HepG2 (cell line): Measurements from ENCODE around the gene EIF3B. TPM values are rescaled to one million over a fixed set of nuclear protein-coding genes. Genes with fewer than 3 reads are reported as not detected.

Experiments
- CENPX ChIP-seq: sonication (generic); formaldehyde crosslinking; IDR thresholded peaks from 2 replicates; pipeline ENCODE4 v1.9.0; 2021; ENCODE audit warnings: mild to moderate bottlenecking, missing genetic modification reagents, moderate library complexity
- CHCHD3 ChIP-seq: sonication (generic); formaldehyde crosslinking; IDR thresholded peaks from 2 replicates; pipeline ENCODE4 v1.8.0; 2022; ENCODE audit warnings: mild to moderate bottlenecking, missing genetic modification reagents, moderate library complexity
- FOSL2 ChIP-seq: sonication (generic); formaldehyde crosslinking; IDR thresholded peaks from 2 replicates; pipeline ENCODE4 v1.4.0; 2020; ENCODE audit warnings: missing genetic modification reagents
- IRX3 ChIP-seq: sonication (generic); formaldehyde crosslinking; IDR thresholded peaks from 2 replicates; pipeline ENCODE4 v1.8.1; 2023; ENCODE audit warnings: mild to moderate bottlenecking, low read depth, missing genetic modification reagents, borderline replicate concordance
- KMT2A ChIP-seq: sonication (generic); formaldehyde crosslinking; IDR thresholded peaks from 2 replicates; pipeline ENCODE4 v1.4.0; 2020; ENCODE audit warnings: missing genetic modification reagents
- NAIF1 ChIP-seq: sonication (generic); formaldehyde crosslinking; IDR thresholded peaks from 2 replicates; pipeline ENCODE4 v1.5.0; 2020; ENCODE audit warnings: mild to moderate bottlenecking, missing genetic modification reagents, borderline replicate concordance
- PHB2 ChIP-seq: fragments of 450-650 bp; IDR thresholded peaks from 2 replicates; pipeline ENCODE4 v1.6.1; 2018; ENCODE audit not compliant: partially characterized antibody
- PHF8 ChIP-seq: sonication (generic); formaldehyde crosslinking; IDR thresholded peaks from 2 replicates; pipeline ENCODE4 v1.5.0; 2020; ENCODE audit warnings: missing genetic modification reagents
- SAP130 ChIP-seq: IDR thresholded peaks from 2 replicates; pipeline ENCODE4 v1.6.1; 2016; ENCODE audit warnings: low read depth
- SMAD9 ChIP-seq: sonication (generic); formaldehyde crosslinking; IDR thresholded peaks from 2 replicates; pipeline ENCODE4 v1.5.1; 2020; ENCODE audit warnings: mild to moderate bottlenecking, missing genetic modification reagents
- SNAPC4 ChIP-seq: sonication (generic); formaldehyde crosslinking; IDR thresholded peaks from 2 replicates; pipeline ENCODE4 v1.4.0; 2020; ENCODE audit warnings: mild to moderate bottlenecking, missing genetic modification reagents
- SNAPC5 ChIP-seq: sonication (generic); formaldehyde crosslinking; IDR thresholded peaks from 2 replicates; pipeline ENCODE4 v1.8.1; 2023; ENCODE audit warnings: mild to moderate bottlenecking, missing genetic modification reagents, borderline replicate concordance
- TFE3 ChIP-seq: IDR thresholded peaks from 2 replicates; pipeline ENCODE4 v1.6.1; 2016
- TMF1 ChIP-seq: sonication (generic); formaldehyde crosslinking; IDR thresholded peaks from 2 replicates; pipeline ENCODE4 v1.8.1; 2022; ENCODE audit warnings: low read depth, missing genetic modification reagents
- ZKSCAN1 ChIP-seq: fragments of 150-350 bp; IDR thresholded peaks from 2 replicates; pipeline ENCODE4 v1.6.1; 2014; ENCODE audit warnings: low read length
- ZNF143 ChIP-seq: sonication (generic); formaldehyde crosslinking; IDR thresholded peaks from 2 replicates; pipeline ENCODE4 v1.4.0; 2020; ENCODE audit warnings: missing genetic modification reagents
- ZNF589 ChIP-seq: sonication (generic); formaldehyde crosslinking; conservative IDR thresholded peaks from 2 replicates; pipeline ENCODE4 v1.8.0; 2022; ENCODE audit warnings: mild to moderate bottlenecking, moderate library complexity, missing genetic modification reagents
- ZSCAN22 ChIP-seq: sonication (generic); formaldehyde crosslinking; IDR thresholded peaks from 2 replicates; pipeline ENCODE4 v1.4.0; 2020; ENCODE audit warnings: mild to moderate bottlenecking, missing genetic modification reagents
- ZSCAN31 ChIP-seq: sonication (generic); formaldehyde crosslinking; IDR thresholded peaks from 2 replicates; pipeline ENCODE4 v1.5.0; 2020; ENCODE audit warnings: low read depth, mild to moderate bottlenecking, missing genetic modification reagents
- polyA plus RNA-seq, 8 experiments: library from polyadenylated mRNA; depleted of rRNA in 3 of 8; stranded (reverse) in 7 of 8; unstranded in 1 of 8; fragments of >200 nt; fragmentation: Illumina TruSeq in 4 of 8; extraction: Trizol in 4 of 8; gene quantifications; 2 replicates each; pipeline versions ENCODE4 v1.2.1 to v1.2.3, GENCODE V29; 2011 to 2016; ENCODE audit warnings: low read depth in 4 of 8, missing spikeins in 1 of 8, mixed read lengths in 1 of 8; ENCODE audit not compliant: insufficient read depth in 1 of 8
- total RNA-seq, 5 experiments: library from RNA; depleted of rRNA; stranded (reverse); fragments of >200 nt; fragmentation: Illumina TruSeq; extraction: Trizol; gene quantifications; 2 replicates each; pipeline ENCODE4 v1.2.3, GENCODE V29; 2016; ENCODE audit warnings: low read depth in 1 of 5
- TF ChIP-seq, protein P1 (sequence below): sonication (generic); formaldehyde crosslinking; conservative IDR thresholded peaks from 2 replicates; pipeline ENCODE4 v1.8.0; 2022; ENCODE audit warnings: low read depth, missing genetic modification reagents

EIF3B gene
- total and polyA plus RNA-seq, 2 of the 13 experiments (the other 11 are each of a cell fraction or from before 2014, with no cell fraction given), result 92.2 to 241 TPM

DNA sequence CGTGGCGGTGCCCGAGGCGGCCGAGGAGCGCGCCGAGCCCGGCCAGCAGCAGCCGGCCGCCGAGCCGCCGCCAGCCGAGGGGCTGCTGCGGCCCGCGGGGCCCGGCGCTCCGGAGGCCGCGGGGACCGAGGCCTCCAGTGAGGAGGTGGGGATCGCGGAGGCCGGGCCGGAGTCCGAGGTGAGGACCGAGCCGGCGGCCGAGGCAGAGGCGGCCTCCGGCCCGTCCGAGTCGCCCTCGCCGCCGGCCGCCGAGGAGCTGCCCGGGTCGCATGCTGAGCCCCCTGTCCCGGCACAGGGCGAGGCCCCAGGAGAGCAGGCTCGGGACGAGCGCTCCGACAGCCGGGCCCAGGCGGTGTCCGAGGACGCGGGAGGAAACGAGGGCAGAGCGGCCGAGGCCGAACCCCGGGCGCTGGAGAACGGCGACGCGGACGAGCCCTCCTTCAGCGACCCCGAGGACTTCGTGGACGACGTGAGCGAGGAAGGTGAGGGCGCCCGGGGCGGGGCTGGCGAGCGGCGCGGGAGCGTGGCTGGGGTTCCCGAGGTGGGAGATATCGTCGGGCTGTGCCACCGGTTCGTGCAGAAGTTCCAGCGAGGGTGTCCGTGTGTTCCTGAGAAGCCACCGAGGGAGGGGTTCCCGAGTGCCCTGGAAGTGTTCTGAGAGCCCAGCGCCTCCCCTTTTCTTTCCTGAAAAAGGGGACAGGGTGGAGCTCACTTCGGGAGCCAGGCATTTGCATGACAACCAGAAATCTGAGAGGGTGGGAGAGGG lies 495 bp downstream of the EIF3B start (continued):
- TF ChIP-seq NAIF1, result no peak
- TF ChIP-seq, protein P1, sequence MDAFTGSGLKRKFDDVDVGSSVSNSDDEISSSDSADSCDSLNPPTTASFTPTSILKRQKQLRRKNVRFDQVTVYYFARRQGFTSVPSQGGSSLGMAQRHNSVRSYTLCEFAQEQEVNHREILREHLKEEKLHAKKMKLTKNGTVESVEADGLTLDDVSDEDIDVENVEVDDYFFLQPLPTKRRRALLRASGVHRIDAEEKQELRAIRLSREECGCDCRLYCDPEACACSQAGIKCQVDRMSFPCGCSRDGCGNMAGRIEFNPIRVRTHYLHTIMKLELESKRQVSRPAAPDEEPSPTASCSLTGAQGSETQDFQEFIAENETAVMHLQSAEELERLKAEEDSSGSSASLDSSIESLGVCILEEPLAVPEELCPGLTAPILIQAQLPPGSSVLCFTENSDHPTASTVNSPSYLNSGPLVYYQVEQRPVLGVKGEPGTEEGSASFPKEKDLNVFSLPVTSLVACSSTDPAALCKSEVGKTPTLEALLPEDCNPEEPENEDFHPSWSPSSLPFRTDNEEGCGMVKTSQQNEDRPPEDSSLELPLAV, result no peak
- no peak; the same call in 1 of the 2 replicates for TF ChIP-seq PHF8 (CRISPR knock-in tag)
- no peak for TF ChIP-seq ZNF589
- TF ChIP-seq TMF1 (CRISPR knock-in tag), result peak; percentile 79; the same call in 1 of the 2 replicates
- TF ChIP-seq CHCHD3 (CRISPR knock-in tag), result no peak
- TF ChIP-seq SAP130 (CRISPR knock-in tag), result peak; percentile 47; the same call in 1 of the 2 replicates
- no peak for TF ChIP-seq ZKSCAN1
- TF ChIP-seq SMAD9, result no peak
- no peak for TF ChIP-seq TFE3 (CRISPR knock-in tag)
- 0 out of 2 replicates have a peak, but pooled peaks have one; percentile 41 for TF ChIP-seq SNAPC4 (CRISPR knock-in tag)
- TF ChIP-seq ZSCAN31 (CRISPR knock-in tag), result peak; percentile 23
- no peak for TF ChIP-seq IRX3 (CRISPR knock-in tag)
- no peak for TF ChIP-seq CENPX (CRISPR knock-in tag)
- TF ChIP-seq KMT2A, result 0 out of 2 replicates have a peak, but pooled peaks have one; percentile 44
- no peak for TF ChIP-seq PHB2
- TF ChIP-seq ZNF143 (CRISPR knock-in tag), result 0 out of 2 replicates have a peak, but pooled peaks have one; percentile 47
- TF ChIP-seq FOSL2 (CRISPR knock-in tag), result no peak
- TF ChIP-seq SNAPC5, result no peak
- TF ChIP-seq ZSCAN22 (CRISPR knock-in tag), result no peak
